Progenitor cell of endocrine pancreas (in vitro differentiated cells): ENCODE data around the gene OR10T2. TPM values are rescaled to one million over a fixed set of nuclear protein-coding genes. Genes with fewer than 3 reads are reported as not detected.
"Not testable (repeated sequence)": the region's sequence is repeated elsewhere in the genome, so short reads cannot be mapped to it uniquely, and the experiment has no call there.

Experiments used
- DNase-seq: peaks from one replicate; pipeline ENCODE4 v3.0.0; 2021; ENCODE audit warnings: low spot score; ENCODE audit not compliant: unreplicated experiment
- H3K27ac Mint-ChIP-seq: 2 replicates; pipeline ENCODE4 v1.8.0; 2021; ENCODE audit warnings: mild to moderate bottlenecking, moderate library complexity, mixed read lengths
- H3K27me3 Mint-ChIP-seq: 2 replicates; pipeline ENCODE4 v1.8.0; 2021; ENCODE audit warnings: mixed read lengths
- H3K36me3 Mint-ChIP-seq: 2 replicates; pipeline ENCODE4 v1.8.0; 2022; ENCODE audit warnings: mixed read lengths; ENCODE audit not compliant: insufficient read depth
- H3K4me1 Mint-ChIP-seq: 2 replicates; pipeline ENCODE4 v1.8.0; 2021; ENCODE audit warnings: low read depth, mixed read lengths
- H3K4me3 Mint-ChIP-seq: 2 replicates; pipeline ENCODE4 v1.8.0; 2021; ENCODE audit warnings: low read depth, mild to moderate bottlenecking, moderate library complexity, mixed read lengths
- H3K9me3 Mint-ChIP-seq: 2 replicates; pipeline ENCODE4 v1.8.0; 2021; ENCODE audit warnings: low read depth, mixed read lengths
- CTCF ChIP-seq: fragments of 200-600 bp; sonication (generic); IDR thresholded peaks from one replicate; pipeline ENCODE4 v1.5.0; 2021; ENCODE audit warnings: antibody characterized with exemption, mild to moderate bottlenecking; ENCODE audit not compliant: unreplicated experiment
- total RNA-seq: library from RNA; stranded (reverse); gene quantifications from 2 replicates; pipeline ENCODE4 v1.2.1, GENCODE V29; 2021

OR10T2 gene
- total RNA-seq, 1 donor from 2014 or later: not detected

DNA sequence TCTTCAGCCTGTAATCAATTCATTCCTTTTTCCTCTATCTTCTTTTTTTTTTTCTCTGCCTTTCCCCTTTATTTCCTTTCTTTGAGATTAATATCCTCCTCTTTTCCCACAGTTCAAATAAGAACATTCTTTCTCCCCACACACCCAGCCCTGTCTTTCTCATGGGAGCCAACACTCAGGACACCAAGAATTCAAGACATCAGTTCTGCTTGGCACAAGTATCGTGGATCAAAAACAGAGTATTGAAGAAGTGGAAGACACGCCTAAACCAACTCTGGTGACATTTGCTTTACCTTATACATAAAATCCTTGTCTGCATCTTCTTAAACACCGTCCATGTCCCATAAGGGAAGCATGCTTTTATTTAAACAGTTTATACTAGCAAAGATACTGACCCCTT is 42.6 kb downstream of the OR10T2 start:
- TF ChIP-seq CTCF: no peak
- Mint-ChIP-seq H3K36me3 (no peaks in the 10 kb centered on the region), H3K27ac (no peak overlapping the region), H3K4me3 (no peak overlapping the region), H3K4me1 (no peaks in the 10 kb centered on the region), H3K9me3 (no peaks in the 10 kb centered on the region), H3K27me3 (peaks cover 7% of the 10 kb centered on the region)
- DNase-seq: no peak

DNA sequence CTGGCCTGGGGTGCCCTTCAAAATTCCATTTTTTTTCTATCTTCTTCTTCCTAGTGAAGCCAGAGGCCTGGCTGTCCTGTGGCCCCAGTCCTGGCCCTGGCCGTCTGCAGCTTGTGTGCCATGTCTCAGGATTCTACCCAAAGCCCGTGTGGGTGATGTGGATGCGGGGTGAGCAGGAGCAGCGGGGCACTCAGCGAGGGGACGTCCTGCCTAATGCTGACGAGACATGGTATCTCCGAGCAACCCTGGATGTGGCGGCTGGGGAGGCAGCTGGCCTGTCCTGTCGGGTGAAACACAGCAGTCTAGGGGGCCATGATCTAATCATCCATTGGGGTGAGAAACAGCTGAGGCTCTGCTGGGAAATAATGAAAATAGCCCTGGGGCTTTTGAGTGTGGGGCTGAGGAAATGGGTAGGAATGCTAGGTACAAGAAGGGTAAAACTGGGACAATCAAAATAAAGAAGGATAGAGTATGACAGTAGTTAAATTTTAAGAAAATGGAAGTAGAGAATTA is 43.4 kb downstream of the OR10T2 start:
- no peak for DNase-seq
- H3K4me1 Mint-ChIP-seq: no peaks in the 10 kb centered on the region
- no peaks in the 10 kb centered on the region for H3K9me3 Mint-ChIP-seq
- no peaks in the 10 kb centered on the region for H3K36me3 Mint-ChIP-seq
- peaks cover 7% of the 10 kb centered on the region for H3K27me3 Mint-ChIP-seq
- no peak overlapping the region for H3K4me3 Mint-ChIP-seq
- H3K27ac Mint-ChIP-seq: no peak overlapping the region
- no peak for TF ChIP-seq CTCF

DNA sequence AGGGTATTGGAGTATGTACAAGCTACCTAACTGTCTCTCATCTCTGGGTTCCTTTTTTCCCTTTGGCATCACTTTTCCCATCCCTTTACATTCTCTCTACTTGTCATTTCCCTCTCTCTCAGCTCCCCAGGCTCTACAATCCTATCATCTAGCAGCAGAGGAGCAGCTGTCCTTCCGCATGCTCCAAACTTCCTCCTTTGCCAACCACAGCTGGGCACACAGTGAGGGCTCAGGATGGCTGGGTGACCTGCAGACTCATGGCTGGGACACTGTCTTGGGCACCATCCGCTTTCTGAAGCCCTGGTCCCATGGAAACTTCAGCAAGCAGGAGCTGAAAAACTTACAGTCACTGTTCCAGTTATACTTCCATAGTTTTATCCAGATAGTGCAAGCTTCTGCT is 45.0 kb downstream of the OR10T2 start:
- no peaks in the 10 kb centered on the region for H3K36me3 Mint-ChIP-seq
- TF ChIP-seq CTCF: no peak
- H3K4me1 Mint-ChIP-seq: no peaks in the 10 kb centered on the region
- no peak overlapping the region for H3K4me3 Mint-ChIP-seq
- H3K27ac Mint-ChIP-seq: no peak overlapping the region
- peaks cover 7% of the 10 kb centered on the region for H3K27me3 Mint-ChIP-seq
- no peak for DNase-seq
- H3K9me3 Mint-ChIP-seq: no peaks in the 10 kb centered on the region

GRCh38 chr1:158353303-158354075 is 45.8 kb downstream of the OR10T2 start, which contains the start of gene CD1E:
TSS of gene CD1E (plus strand) at chr1:158353894. CDS start at chr1:158353989, 95 bp downstream.
- Mint-ChIP-seq H3K27ac (no peak within 1 kb of the TSS), H3K4me3 (no peak within 1 kb of the TSS), H3K9me3 (no peaks in the 10 kb centered on the region), H3K4me1 (no peaks in the 10 kb centered on the region), H3K36me3 (no peaks in the 10 kb centered on the region), H3K27me3 (peaks cover 7% of the 10 kb centered on the region)
- no peak for TF ChIP-seq CTCF
- no peak for DNase-seq

GRCh38 chr1:158348946-158349345 is 50.3 kb downstream of the OR10T2 start:
- H3K4me1 Mint-ChIP-seq, H3K27ac Mint-ChIP-seq, H3K36me3 Mint-ChIP-seq, H3K27me3 Mint-ChIP-seq, DNase-seq, H3K4me3 Mint-ChIP-seq: not testable (repeated sequence)
- H3K9me3 Mint-ChIP-seq: peaks cover 14% of the 10 kb centered on the region

Other genes with a start within 250 kb of the OR10T2 start
- gene CD1D, start 218.6 kb downstream of the OR10T2 start, total RNA-seq: 0.13 TPM in 1 of 2 replicates, not detected in the other
- not detected in 2 replicates for gene CD1A, start 145.0 kb downstream of the OR10T2 start, total RNA-seq
- not detected in 2 replicates for gene CD1C, start 109.5 kb downstream of the OR10T2 start, total RNA-seq
- gene CD1B, start 67.9 kb downstream of the OR10T2 start, total RNA-seq: not detected in 2 replicates
- gene CD1E, start 45.6 kb downstream of the OR10T2 start, total RNA-seq: not detected in 2 replicates
- not detected in 2 replicates for gene OR10K2, start 26.8 kb upstream of the OR10T2 start, total RNA-seq
- 0.07 TPM in 1 of 2 replicates, not detected in the other for gene OR10K1, start 62.4 kb upstream of the OR10T2 start, total RNA-seq
- not detected in 2 replicates for gene OR10R2, start 72.8 kb upstream of the OR10T2 start, total RNA-seq
- gene OR6Y1, start 154.9 kb upstream of the OR10T2 start, total RNA-seq: not detected in 2 replicates
- not detected in 2 replicates for gene OR6P1, start 171.1 kb upstream of the OR10T2 start, total RNA-seq
- gene OR10X1, start 180.4 kb upstream of the OR10T2 start, total RNA-seq: not detected in 2 replicates
- not detected in 2 replicates for gene OR10Z1, start 205.8 kb upstream of the OR10T2 start, total RNA-seq